B cell (primary cell): ENCODE data around the gene ANK2. TPM values are rescaled to one million over a fixed set of nuclear protein-coding genes. Genes with fewer than 3 reads are reported as not detected.

ENCODE experiments used
- ATAC-seq: fragments of 200-7000 bp; cut with Tn5 transposase; one replicate; pipeline ENCODE4 v1.10.0; 2021; ENCODE audit warnings: low read depth, mild to moderate bottlenecking, moderate number of reproducible peaks, moderate library complexity
- CTCF ChIA-PET: fragments of 350-600 bp; sonication (Branson Sonifier 250); formaldehyde crosslinking; loops from one replicate; lab custom pipeline; 2021; ENCODE audit warnings: antibody characterized with exemption, inconsistent platforms; lab: Charles Lee
- POLR2A ChIA-PET: fragments of 350-600 bp; sonication (Branson Sonifier 250); formaldehyde crosslinking; loops from one replicate; lab custom pipeline; 2021; ENCODE audit warnings: antibody characterized with exemption; lab: Charles Lee
- DNase-seq: peaks from one replicate; pipeline ENCODE4 v3.0.0; 2013
- H2AFZ ChIP-seq: 2 replicates; pipeline ENCODE4 v1.6.1; 2012; ENCODE audit warnings: mild to moderate bottlenecking, low read depth, low read length; ENCODE audit not compliant: insufficient read depth, poor library complexity, severe bottlenecking
- H3K27ac ChIP-seq, 2 donors: 1 replicate in 1 of 2; 2 replicates in 1 of 2; pipeline ENCODE4 v1.5.1; 2012 to 2013; ENCODE audit warnings: low read length in 2 of 2, mild to moderate bottlenecking in 2 of 2, moderate library complexity in 1 of 2
- H3K27me3 ChIP-seq, 4 experiments: fragments of 200-600 bp in 1 of 4; sonication (generic) in 1 of 4; replicated peaks in 1 of 4; 1 replicate in 2 of 4; 2 replicates in 2 of 4; pipeline versions ENCODE4 v1.6.1 to v1.7.0; 2013 to 2016; ENCODE audit warnings: low read length in 3 of 4, mild to moderate bottlenecking in 2 of 4, mixed read lengths in 1 of 4, moderate library complexity in 1 of 4; ENCODE audit not compliant: insufficient read depth in 4 of 4, control insufficient read depth in 3 of 4; ENCODE audit errors: control extremely low read depth in 1 of 4
- H3K36me3 ChIP-seq, 2 experiments: replicated peaks in 1 of 2; 1 replicate in 1 of 2; 2 replicates in 1 of 2; pipeline versions ENCODE4 v1.6.1 to v1.7.1; 2013; ENCODE audit warnings: low read length in 1 of 2; ENCODE audit not compliant: insufficient read depth in 2 of 2, control insufficient read depth in 1 of 2; ENCODE audit errors: control extremely low read depth in 1 of 2, extremely low read depth in 1 of 2
- H3K4me1 ChIP-seq, 2 donors: fragments of 200-600 bp in 1 of 2; sonication (generic) in 1 of 2; 1 replicate in 1 of 2; 2 replicates in 1 of 2; pipeline versions ENCODE4 v1.5.1 to v1.6.1; 2013 to 2017; ENCODE audit warnings: low read length in 2 of 2; ENCODE audit not compliant: control insufficient read depth in 2 of 2, insufficient read depth in 2 of 2
- H3K4me2 ChIP-seq: replicated peaks from 2 replicates; pipeline ENCODE3; 2012; ENCODE audit warnings: mild to moderate bottlenecking, low read depth, low read length; ENCODE audit not compliant: poor library complexity, severe bottlenecking
- H3K4me3 ChIP-seq, 5 experiments: fragments of 200-600 bp in 1 of 5; sonication (generic) in 1 of 5; 1 replicate in 3 of 5; 2 replicates in 2 of 5; pipeline versions ENCODE4 v1.5.1 to v1.7.0; 2011 to 2016; ENCODE audit warnings: low read length in 4 of 5, mild to moderate bottlenecking in 4 of 5, low read depth in 2 of 5, control low read depth in 1 of 5, moderate library complexity in 1 of 5; ENCODE audit not compliant: insufficient read depth in 1 of 5; ENCODE audit errors: control extremely low read depth in 1 of 5, extremely low read depth in 1 of 5
- H3K79me2 ChIP-seq: fragments of 200-600 bp; sonication (generic); one replicate; pipeline ENCODE4 v1.6.0; 2016; ENCODE audit warnings: low read length; ENCODE audit not compliant: control insufficient read depth, insufficient read depth
- H3K9ac ChIP-seq: fragments of 200-600 bp; sonication (generic); 2 replicates; pipeline ENCODE4 v1.6.1; 2017; ENCODE audit warnings: mild to moderate bottlenecking, low read length, moderate library complexity
- H3K9me3 ChIP-seq, 3 donors: one replicate each; pipeline versions ENCODE4 v1.6.1 to v1.7.1; 2013; ENCODE audit warnings: low read length in 2 of 3; ENCODE audit not compliant: control insufficient read depth in 2 of 3, insufficient read depth in 1 of 3; ENCODE audit errors: control extremely low read depth in 1 of 3
- H4K20me1 ChIP-seq: 2 replicates; pipeline ENCODE4 v1.6.0; 2012; ENCODE audit warnings: mild to moderate bottlenecking, low read length; ENCODE audit not compliant: insufficient read depth, control insufficient read depth, poor library complexity, severe bottlenecking
- H3K27ac Mint-ChIP-seq: one replicate; pipeline ENCODE4 v1.8.0; 2021; ENCODE audit warnings: mixed read lengths
- H3K27me3 Mint-ChIP-seq: one replicate; pipeline ENCODE4 v1.8.0; 2021; ENCODE audit warnings: mixed read lengths
- H3K4me1 Mint-ChIP-seq: one replicate; pipeline ENCODE4 v1.8.0; 2021; ENCODE audit warnings: mixed read lengths
- H3K4me3 Mint-ChIP-seq: one replicate; pipeline ENCODE4 v1.8.0; 2021; ENCODE audit warnings: mixed read lengths
- H3K9me3 Mint-ChIP-seq: one replicate; pipeline ENCODE4 v1.8.0; 2022; ENCODE audit warnings: mixed read lengths; ENCODE audit not compliant: insufficient read depth
- EZH2 ChIP-seq: IDR thresholded peaks from 2 replicates; pipeline ENCODE4 v1.6.1; 2012; ENCODE audit warnings: borderline replicate concordance, low read depth, mild to moderate bottlenecking, moderate library complexity, low read length; ENCODE audit not compliant: insufficient read depth, poor library complexity, severe bottlenecking
- WGBS: methylation state at CpG from one replicate; pipeline ENCODE4 v1.1.5; 2013; ENCODE audit warnings: missing lambda C conversion rate; ENCODE audit not compliant: insufficient coverage; 5-methylcytosine and 5-hydroxymethylcytosine counted together
- intact Hi-C: fragments of 100-400 bp; cut with micrococcal nuclease; formaldehyde crosslinking; loops from one replicate; pipeline ENCODE4 v1.10.0; 2022
- polyA minus RNA-seq: library from RNA; depleted of rRNA, polyadenylated mRNA; stranded (reverse); fragments of >200 nt; gene quantifications from 2 replicates; pipeline ENCODE4 v1.2.3, GENCODE V29; 2012
- polyA plus RNA-seq: library from polyadenylated mRNA; depleted of rRNA; stranded (reverse); fragments of >200 nt; gene quantifications from 2 replicates; pipeline ENCODE4 v1.2.3, GENCODE V29; 2012
- total RNA-seq, 2 donors: library from RNA; stranded (reverse); fragments of 120-200 nt in 1 of 2; gene quantifications; 1 replicate in 1 of 2; 2 replicates in 1 of 2; pipeline versions ENCODE4 v1.2.3 to v1.2.4, GENCODE V29; 2013 to 2022
- TF ChIP-seq, protein P1 (sequence below): fragments of 200-600 bp; IDR thresholded peaks from one replicate; pipeline ENCODE4 v1.8.0; 2022; ENCODE audit warnings: antibody characterized with exemption, mild to moderate bottlenecking

The ANK2 gene
- 3.6 and 4.2 TPM in 2 replicates for total RNA-seq
- total RNA-seq (2013) = 7.0 TPM
- polyA plus RNA-seq = 0.04 and 0.16 TPM in 2 replicates
- polyA minus RNA-seq = 0.86 and 2.6 TPM in 2 replicates

GRCh38 chr4:113049421-113050370 lies at the start of gene ANK2:
Gene ANK2 (plus strand): TSS chr4:113049653. CDS start chr4:113049729, 76 bp downstream.
- H4K20me1 ChIP-seq = no peaks in the 10 kb centered on the region
- H3K4me2 ChIP-seq = no peak within 1 kb of the TSS
- no peaks in the 10 kb centered on the region for H3K4me1 ChIP-seq
- no peaks in the 10 kb centered on the region for H3K9me3 ChIP-seq
- 48% methylated on average over 16 of the region's 20 CpGs for WGBS
- no peak within 1 kb of the TSS for H3K9ac ChIP-seq
- no peak within 1 kb of the TSS for H3K27ac ChIP-seq
- no peak within 1 kb of the TSS for H3K4me3 ChIP-seq
- no peaks in the 10 kb centered on the region for H3K27me3 Mint-ChIP-seq
- no peak for DNase-seq
- no peaks in the 10 kb centered on the region for H3K36me3 ChIP-seq
- H3K4me3 Mint-ChIP-seq = no peak within 1 kb of the TSS
- ATAC-seq = no peak
- ChIA-PET CTCF (no interaction called here), POLR2A (no interaction called here)
- H3K27me3 ChIP-seq = no peaks in the 10 kb centered on the region
- TF ChIP-seq, protein P1, sequence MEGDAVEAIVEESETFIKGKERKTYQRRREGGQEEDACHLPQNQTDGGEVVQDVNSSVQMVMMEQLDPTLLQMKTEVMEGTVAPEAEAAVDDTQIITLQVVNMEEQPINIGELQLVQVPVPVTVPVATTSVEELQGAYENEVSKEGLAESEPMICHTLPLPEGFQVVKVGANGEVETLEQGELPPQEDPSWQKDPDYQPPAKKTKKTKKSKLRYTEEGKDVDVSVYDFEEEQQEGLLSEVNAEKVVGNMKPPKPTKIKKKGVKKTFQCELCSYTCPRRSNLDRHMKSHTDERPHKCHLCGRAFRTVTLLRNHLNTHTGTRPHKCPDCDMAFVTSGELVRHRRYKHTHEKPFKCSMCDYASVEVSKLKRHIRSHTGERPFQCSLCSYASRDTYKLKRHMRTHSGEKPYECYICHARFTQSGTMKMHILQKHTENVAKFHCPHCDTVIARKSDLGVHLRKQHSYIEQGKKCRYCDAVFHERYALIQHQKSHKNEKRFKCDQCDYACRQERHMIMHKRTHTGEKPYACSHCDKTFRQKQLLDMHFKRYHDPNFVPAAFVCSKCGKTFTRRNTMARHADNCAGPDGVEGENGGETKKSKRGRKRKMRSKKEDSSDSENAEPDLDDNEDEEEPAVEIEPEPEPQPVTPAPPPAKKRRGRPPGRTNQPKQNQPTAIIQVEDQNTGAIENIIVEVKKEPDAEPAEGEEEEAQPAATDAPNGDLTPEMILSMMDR = no peak
- TF ChIP-seq EZH2 = no peak
- no peak within 1 kb of the TSS for H2AFZ ChIP-seq
- no peak within 1 kb of the TSS for H3K27ac Mint-ChIP-seq
- H3K4me1 Mint-ChIP-seq = no peaks in the 10 kb centered on the region
- intact Hi-C loops = no loop called here
- no peaks in the 10 kb centered on the region for H3K9me3 Mint-ChIP-seq
- H3K79me2 ChIP-seq = no peaks in the 10 kb centered on the region

- no peaks in the 10 kb centered on the region for H3K9me3 ChIP-seq
Observed at GRCh38 chr4:113003841-113004240, 45.6 kb upstream of the ANK2 start.

More at GRCh38 chr4:113003841-113004240, 45.6 kb upstream of the ANK2 start:
- Mint-ChIP-seq H3K4me3 (no peak overlapping the region), H3K27ac (no peak overlapping the region), H3K27me3 (no peaks in the 10 kb centered on the region), H3K4me1 (no peaks in the 10 kb centered on the region), H3K9me3 (peaks cover 2% of the 10 kb centered on the region)
- intact Hi-C loops = no loop called here
- WGBS = no CpG with 5 or more reads among the region's 2 CpGs
- Histone ChIP-seq H3K79me2 (no peaks in the 10 kb centered on the region), H3K9ac (no peak overlapping the region), H3K27ac (no peak overlapping the region), H2AFZ (no peak overlapping the region), H3K4me1 (no peaks in the 10 kb centered on the region), H4K20me1 (no peaks in the 10 kb centered on the region), H3K4me2 (no peak overlapping the region), H3K27me3 (no peaks in the 10 kb centered on the region), H3K36me3 (no peaks in the 10 kb centered on the region), H3K4me3 (no peak overlapping the region)
- no peak for DNase-seq
- POLR2A ChIA-PET = no interaction called here
- ATAC-seq = no peak
- TF ChIP-seq, protein P1 = no peak
- no peak for TF ChIP-seq EZH2
- CTCF ChIA-PET = no interaction called here
